ENCODE results near the gene LCE2C.

The LCE2C gene

GRCh38 chr1:152718238-152718637 lies 43.2 kb downstream of the LCE2C start:
- no peak overlapping the region for H3K27ac ChIP-seq (ENCODE audit: low read depth, low read length, severe bottlenecking)
- H3K4me3 ChIP-seq (ENCODE audit: extremely low read depth, insufficient read depth, low read length, poor library complexity, severe bottlenecking): no peak overlapping the region
- peaks cover 62% of the 10 kb centered on the region for H3K9me3 ChIP-seq (ENCODE audit: control insufficient read depth, low read length)
- H3K36me3 ChIP-seq (ENCODE audit: control insufficient read depth, insufficient read depth, low read length): no peaks in the 10 kb centered on the region
- H3K4me1 ChIP-seq (ENCODE audit: control insufficient read depth, insufficient read depth, low read length, poor library complexity, severe bottlenecking): no peaks in the 10 kb centered on the region

GRCh38 chr1:152725261-152725660 lies 50.2 kb downstream of the LCE2C start:
- Histone ChIP-seq H3K4me3 (ENCODE audit: extremely low read depth, insufficient read depth, low read length, poor library complexity, severe bottlenecking) (no peak overlapping the region), H3K36me3 (ENCODE audit: control insufficient read depth, insufficient read depth, low read length) (no peaks in the 10 kb centered on the region), H3K27ac (ENCODE audit: low read depth, low read length, severe bottlenecking) (no peak overlapping the region), H3K9me3 (ENCODE audit: control insufficient read depth, low read length) (peaks cover 57% of the 10 kb centered on the region), H3K4me1 (ENCODE audit: control insufficient read depth, insufficient read depth, low read length, poor library complexity, severe bottlenecking) (no peaks in the 10 kb centered on the region)
